T-helper 22 cell (primary cell): ENCODE results near the gene CPB2.

Experiments
- DNase-seq: peaks from one replicate; pipeline ENCODE4 v3.0.0-alpha.2; 2020; ENCODE audit warnings: low read depth

Gene CPB2

GRCh38 chr13:46104868-46105267, at the start of gene CPB2:
Gene CPB2 (minus strand): TSS chr13:46105033. CDS start chr13:46105009, 24 bp downstream.
- DNase-seq: no peak

DNA sequence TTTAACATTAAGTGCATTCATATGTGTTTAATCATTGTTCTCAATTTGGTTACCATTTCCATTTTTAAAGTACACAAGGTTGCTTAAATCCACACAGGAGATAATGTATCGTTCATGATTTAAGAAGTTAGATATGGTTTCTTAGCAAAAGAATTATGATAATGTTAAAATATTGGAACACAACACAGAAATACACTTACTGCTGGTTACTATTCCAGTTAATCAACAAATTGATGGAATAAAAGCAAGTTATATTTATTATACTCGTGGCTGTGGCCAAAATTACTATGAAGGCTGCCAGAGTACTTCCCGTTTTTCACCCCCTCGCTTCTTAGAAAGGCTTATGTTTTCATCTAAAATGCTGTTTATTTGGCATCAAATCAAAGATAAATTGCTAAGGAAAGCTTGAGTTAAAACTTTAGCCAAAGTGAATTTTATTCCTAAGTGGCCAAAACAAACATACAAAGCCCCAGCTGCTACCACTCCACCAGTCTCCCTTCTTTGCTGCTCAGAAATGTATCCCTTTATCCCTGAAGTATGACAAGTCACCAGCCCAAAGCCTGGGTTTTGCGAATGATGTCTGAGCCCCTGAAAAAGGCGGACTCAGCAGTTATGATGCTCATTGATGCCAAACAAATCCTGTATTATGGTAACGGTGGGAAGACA, 49.4 kb upstream of the CPB2 start:
- DNase-seq: no peak

DNA sequence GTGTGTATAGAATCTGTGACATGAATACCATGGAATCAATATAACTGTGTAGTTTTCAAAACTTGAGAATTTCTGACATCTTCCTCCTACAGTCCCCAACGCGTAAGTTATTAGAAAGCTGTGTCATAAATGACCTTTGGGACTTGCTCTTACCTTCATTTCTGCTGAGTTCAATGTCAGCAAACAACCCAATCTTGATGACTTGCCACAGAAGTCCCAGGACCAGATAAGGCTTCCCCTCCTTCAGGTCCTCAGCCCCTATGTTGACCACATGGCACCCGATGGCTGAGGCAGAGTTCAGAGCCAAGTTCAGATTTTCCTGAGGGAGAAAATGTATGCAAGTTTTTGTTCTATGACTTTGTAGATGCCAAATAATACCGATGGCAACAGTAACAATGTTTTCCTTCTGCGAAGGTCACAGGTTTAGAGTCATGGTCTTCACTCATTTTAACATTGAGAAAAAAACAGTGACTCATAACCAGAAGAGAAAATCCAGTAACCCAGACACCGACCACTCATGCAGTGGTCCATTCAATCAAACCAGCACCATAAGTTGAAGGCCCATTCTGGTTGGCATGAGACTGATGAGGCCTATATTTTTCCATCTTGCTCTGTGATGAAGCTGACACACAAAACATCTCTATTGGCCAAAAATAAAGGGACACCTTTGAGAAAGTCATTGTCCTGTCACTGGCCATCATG, 47.9 kb upstream of the CPB2 start:
- DNase-seq: no peak

- DNase-seq: no peak
Observed at GRCh38 chr13:46150134-46150693, 45.4 kb upstream of the CPB2 start.

- no peak for DNase-seq
Observed at GRCh38 chr13:46149272-46150133, 44.7 kb upstream of the CPB2 start.

GRCh38 chr13:46146898-46147297, 42.1 kb upstream of the CPB2 start:
- DNase-seq: no peak

GRCh38 chr13:46145950-46146349, 41.1 kb upstream of the CPB2 start:
- DNase-seq: no peak

- DNase-seq: no peak
Observed at GRCh38 chr13:46145135-46145534, 40.3 kb upstream of the CPB2 start.

- no peak for DNase-seq
Observed at GRCh38 chr13:46143184-46143701, 38.4 kb upstream of the CPB2 start.

DNA sequence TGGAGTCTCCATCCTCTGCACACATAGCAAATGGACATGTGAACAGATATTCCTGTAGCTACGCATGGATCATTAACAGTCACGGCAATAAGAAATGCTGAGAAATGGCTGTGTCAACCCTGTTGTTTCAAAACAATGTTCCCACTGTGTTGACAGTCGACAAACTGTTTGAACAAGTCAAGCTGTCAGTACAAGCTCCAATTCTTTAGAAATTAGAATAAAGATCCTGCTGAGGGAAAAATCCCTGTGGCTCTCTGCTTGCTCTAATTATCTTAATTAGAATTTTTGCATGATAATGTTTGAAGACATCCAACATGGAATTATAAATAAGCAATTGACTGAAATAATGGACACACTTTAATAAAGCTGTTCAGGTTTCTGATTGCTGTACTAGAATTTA, 37.9 kb upstream of the CPB2 start:
- DNase-seq: no peak

GRCh38 chr13:46140044-46140443, 35.2 kb upstream of the CPB2 start:
- no peak for DNase-seq

- no peak for DNase-seq
Observed at GRCh38 chr13:46137627-46138317, 32.9 kb upstream of the CPB2 start.

DNA sequence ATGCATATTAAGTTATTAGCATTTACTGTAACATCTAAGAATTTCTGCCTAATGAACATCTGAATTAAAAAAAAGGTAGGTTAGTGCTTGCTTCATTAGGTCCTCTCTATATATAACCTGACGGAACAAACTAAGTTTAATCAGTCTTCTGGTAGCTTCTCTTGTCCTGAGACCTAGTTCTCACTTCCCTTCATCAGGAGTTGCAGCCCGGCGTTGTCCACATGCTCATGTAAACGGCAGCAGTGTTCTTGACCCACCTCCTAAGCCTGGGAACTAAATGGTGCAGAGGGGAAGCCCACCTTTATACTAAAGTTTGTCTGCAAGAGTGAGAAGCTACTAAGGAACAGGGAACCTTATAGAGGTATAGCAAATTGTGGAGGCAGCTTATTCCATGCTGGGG, 31.9 kb upstream of the CPB2 start:
- no peak for DNase-seq

- no peak for DNase-seq
Observed at GRCh38 chr13:46134961-46135522, 30.2 kb upstream of the CPB2 start.

GRCh38 chr13:46134494-46134893, 29.7 kb upstream of the CPB2 start:
- no peak for DNase-seq

- no peak for DNase-seq
Observed at GRCh38 chr13:46132109-46132508, 27.3 kb upstream of the CPB2 start.

GRCh38 chr13:46131705-46132104, 26.9 kb upstream of the CPB2 start:
- no peak for DNase-seq

GRCh38 chr13:46129955-46130618, 25.3 kb upstream of the CPB2 start:
- no peak for DNase-seq

GRCh38 chr13:46129124-46129523, 24.3 kb upstream of the CPB2 start:
- DNase-seq: no peak

DNA sequence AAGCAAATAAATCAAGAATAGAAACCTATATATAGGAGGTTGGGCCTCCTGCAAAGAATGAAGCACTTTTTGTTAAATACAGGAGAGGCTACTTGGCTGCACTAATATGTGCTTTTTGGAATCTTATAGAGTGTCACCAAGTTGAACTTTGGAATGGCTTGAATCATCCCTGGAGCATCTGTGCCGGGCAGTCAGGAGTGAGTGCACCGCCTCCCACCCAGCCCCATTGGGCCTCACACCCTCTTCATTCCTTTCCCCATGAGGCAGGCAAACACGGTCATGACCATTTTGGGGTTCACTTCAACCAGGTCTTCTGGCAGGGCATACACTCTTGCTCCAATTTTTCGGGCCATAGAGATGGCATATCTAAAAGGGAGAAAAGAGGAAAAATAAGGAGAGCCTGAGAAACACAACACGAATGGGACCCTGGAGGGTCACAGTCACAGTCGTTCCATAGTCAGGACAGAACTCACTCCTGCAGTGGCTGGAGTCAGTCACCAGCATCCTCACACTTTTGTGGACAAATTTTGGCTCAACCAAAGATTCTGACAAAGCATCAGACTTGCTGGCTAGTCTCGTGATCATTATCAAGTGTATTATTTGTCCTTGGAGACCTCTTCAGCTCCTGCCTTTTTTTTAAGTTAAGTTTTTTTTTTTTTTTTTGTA, 22.7 kb upstream of the CPB2 start:
- DNase-seq: no peak
